T47D (cell line): ENCODE results near the gene LSM3.
"Not testable (repeated sequence)": the region's sequence is repeated elsewhere in the genome, so short reads cannot be mapped to it uniquely, and the experiment has no call there.

Experiments used
- DNase-seq, 2 experiments: peaks; one replicate each; pipeline versions ENCODE4 v3.0.0 to v3.0.0-alpha.2; 2011 to 2012; ENCODE audit warnings: low read depth in 1 of 2, low spot score in 1 of 2
- JUND ChIP-seq: IDR thresholded peaks from 2 replicates; pipeline ENCODE4 v1.6.1; 2012; ENCODE audit warnings: low read depth
- in situ Hi-C: cut with HindIII; loops from 2 replicates; pipeline ENCODE4 v1.10.0; 2016; ENCODE audit warnings: low sequenced_read_pairs, low pct_unique_long_range_greater_than_20kb

Gene LSM3

DNA sequence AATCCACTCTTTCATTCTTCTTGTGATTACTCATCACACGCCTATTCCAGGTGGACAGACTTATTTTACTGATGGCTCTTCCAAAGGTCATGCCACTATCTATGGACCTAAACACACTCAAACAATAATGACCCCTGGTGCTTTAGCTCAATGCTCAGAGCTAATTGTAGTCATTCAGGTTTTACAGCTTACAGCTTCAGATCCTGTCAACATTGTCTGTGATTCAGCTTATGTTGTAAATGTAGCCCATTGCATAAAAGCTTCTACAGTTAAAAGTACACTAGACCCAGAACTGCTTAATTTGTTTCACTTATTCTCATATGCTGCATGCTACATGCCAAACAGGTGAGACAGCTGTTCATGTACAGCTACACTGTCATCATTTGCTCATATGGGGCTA, 49.2 kb downstream of the LSM3 start:
- in situ Hi-C loops = no loop called here
- peak in 1 of 2 experiments; percentile 67 for DNase-seq
- no peak for TF ChIP-seq JUND

DNA sequence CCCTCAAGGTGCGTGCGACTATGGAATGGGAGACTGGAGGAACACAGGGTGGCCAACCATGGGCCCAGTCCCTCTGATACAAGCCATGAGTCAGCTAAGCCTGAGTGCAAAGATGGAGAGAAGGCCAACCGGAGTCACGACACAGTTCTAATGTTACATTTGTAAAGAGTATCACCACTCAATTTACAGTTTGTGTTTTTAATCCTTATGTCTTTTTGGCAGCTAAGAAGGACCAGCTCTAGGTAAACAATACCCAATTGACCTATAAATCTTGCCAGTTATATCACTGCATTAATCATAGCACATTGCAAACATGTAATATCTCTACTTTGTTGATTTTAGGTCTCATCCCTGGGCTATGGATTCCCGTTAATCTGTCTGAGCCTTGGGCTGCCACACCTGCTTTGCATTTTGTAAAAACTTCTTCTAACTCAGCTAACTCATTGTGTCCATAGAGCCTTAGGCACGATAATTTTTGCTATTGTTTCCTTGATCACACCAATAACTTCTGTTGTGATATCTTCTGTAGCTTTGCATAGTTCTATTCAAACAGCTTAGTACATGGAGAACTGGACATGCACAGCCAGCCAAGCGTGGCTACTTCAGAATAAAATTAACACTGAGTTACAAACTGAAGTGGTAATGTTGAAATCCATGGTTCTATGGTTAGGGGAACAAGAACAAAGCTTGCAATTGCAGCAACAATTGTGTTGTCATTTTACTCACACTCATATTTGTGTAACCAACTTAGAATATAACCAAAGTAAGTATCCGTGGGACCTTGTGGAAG, 50.3 kb downstream of the LSM3 start:
- DNase-seq = no peak
- in situ Hi-C loops = no loop called here
- no peak for TF ChIP-seq JUND

DNA sequence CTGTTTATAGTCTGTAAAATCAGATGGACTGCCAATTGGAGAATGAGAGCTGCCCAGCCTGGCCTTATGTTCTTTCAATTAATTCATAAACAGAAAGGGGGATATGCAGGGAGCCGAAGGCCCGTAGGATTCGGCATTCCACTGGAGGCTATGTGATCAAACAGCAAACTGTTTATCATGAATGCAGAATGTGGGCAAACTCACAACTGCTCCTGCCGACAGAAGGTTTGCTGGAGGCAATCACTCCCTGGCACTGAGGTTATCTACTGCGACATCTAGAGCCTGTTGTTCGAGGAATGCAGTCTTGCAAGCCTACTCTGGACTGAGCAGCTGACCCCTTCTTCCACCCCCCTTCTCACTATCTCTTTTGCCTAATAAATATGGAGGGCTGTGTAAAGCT, 51.1 kb downstream of the LSM3 start:
- TF ChIP-seq JUND = peak; percentile 73; the same call in 1 of the 2 replicates

DNA sequence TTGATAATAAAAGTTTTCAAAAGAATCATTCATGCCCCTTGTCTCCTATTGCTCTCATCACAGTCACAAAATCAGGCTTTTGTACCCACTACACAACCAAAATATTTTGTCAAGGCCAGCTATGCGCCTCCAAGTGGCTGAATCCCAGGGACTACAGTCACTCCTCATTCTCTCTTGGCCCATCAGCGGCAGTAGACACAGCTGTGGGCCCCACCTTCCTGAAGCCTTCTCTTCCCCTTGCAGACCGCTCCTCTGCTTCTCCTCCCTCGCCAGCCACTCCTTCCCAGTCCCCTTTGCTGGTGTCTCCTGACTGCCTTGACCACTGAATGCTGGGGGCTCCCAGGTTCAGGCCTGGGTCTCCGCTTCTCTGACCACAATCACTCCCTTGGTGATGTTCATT, 52.1 kb downstream of the LSM3 start:
- in situ Hi-C loops = no loop called here
- no peak for TF ChIP-seq JUND
- no peak for DNase-seq

More for the DNA sequence above, 51.1 kb downstream of the LSM3 start:
- peak in 1 of 2 experiments; percentile 59 for DNase-seq
- in situ Hi-C loops = not testable (repeated sequence)

DNA sequence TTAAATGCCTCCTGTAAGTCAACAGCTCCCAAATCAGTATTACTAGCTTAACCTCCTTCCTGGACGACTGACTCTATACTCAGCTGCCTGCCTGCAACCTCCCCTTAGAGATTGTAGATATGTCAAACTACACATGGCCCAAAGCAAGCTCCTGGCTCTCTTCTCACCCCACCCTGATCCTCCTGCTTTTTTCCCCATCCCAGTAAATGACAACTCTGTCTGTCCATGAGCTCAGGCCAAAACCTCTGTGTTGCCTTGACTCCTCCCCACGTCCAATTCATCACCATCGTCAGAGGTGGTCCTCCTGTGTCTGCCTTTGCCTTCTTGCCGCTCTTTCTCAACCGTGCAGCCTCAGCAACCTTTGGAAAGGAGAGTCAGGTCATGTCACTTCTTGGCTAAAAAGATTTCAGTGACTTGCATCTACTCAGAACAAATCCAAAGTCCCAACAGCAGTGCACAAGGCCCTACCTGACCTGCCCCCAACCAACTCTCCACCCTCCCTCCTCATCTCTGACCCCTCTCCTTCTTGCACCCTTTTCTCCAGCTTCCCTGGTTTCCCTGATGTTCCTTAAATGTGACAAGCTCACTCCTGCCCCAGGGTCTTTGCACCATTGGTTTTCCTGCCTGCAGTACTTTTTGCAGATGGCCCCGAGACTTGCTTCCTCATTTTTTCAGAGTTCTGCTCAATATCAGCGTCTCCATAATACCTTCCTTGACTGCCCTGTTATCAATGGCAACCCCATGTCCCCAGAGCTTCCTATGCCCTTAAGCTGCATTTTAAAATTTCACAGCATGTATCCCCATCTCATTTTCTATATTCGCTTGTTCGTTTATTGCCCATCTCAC, 52.8 kb downstream of the LSM3 start:
- TF ChIP-seq JUND = no peak
- in situ Hi-C loops = no loop called here
- DNase-seq = no peak

DNA sequence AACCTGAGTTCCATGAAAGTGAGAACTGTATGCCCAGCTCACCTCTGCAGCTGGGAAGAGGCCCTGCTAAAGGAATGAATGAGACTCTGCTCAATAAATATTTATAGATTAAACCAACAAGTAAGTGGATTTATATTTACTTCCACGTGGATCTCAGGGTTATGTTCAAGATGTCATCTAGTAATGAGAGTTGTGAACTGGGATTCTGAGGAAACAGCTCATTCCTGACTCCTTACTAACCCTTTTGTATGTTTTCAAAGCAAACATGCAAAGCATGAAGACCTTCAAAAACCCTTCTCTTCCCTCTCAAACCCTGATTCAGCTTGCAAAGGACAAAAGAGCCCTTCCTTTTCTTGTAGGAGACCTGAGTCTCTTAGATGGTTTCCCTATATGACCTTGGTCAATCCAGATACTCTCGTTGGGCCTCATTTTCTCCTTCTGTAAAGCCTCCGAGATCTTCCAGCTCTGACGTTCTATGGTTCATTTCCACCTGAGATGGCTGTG, 53.4 kb downstream of the LSM3 start:
- in situ Hi-C loops = no loop called here
- DNase-seq = peak in 1 of 2 experiments; percentile 58
- peak; percentile 11; the same call in 1 of the 2 replicates for TF ChIP-seq JUND

DNA sequence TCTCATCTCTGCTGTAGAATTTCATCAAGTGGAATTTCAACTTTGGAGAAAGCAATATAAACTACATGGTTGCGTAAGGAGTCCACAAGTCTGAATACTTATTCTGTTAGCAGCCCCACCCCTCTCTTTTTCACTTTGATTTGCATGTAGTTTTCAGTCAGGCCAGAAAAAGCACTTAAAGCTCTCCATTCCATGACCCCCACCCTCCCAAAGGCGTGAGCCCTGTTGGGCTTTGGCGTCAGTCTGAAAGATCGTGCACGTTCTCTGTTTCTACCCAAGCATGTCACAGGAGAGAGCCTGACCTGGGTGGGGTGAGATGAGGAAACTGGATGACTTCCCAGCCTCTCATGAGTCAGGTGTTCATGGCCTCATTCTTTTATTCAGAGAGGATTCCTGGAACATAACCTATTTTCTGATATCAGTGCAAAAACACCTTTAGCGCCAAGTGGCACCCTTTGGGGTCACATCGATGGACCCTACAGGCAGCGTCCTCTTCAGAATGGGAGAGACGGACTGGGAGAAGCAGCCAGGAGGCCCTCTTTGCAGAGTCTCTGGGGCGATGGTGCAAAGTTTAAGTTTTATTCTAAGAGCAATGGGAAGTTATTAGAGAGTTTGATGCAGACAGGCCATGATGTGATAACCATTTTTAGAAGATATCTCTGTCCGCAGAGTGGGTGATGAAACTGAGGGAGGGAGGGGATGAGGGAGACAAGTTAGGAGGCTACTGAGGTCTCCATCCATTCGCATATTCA, 55.8 kb downstream of the LSM3 start:
- TF ChIP-seq JUND = no peak
- DNase-seq = no peak
- in situ Hi-C loops = no loop called here

DNA sequence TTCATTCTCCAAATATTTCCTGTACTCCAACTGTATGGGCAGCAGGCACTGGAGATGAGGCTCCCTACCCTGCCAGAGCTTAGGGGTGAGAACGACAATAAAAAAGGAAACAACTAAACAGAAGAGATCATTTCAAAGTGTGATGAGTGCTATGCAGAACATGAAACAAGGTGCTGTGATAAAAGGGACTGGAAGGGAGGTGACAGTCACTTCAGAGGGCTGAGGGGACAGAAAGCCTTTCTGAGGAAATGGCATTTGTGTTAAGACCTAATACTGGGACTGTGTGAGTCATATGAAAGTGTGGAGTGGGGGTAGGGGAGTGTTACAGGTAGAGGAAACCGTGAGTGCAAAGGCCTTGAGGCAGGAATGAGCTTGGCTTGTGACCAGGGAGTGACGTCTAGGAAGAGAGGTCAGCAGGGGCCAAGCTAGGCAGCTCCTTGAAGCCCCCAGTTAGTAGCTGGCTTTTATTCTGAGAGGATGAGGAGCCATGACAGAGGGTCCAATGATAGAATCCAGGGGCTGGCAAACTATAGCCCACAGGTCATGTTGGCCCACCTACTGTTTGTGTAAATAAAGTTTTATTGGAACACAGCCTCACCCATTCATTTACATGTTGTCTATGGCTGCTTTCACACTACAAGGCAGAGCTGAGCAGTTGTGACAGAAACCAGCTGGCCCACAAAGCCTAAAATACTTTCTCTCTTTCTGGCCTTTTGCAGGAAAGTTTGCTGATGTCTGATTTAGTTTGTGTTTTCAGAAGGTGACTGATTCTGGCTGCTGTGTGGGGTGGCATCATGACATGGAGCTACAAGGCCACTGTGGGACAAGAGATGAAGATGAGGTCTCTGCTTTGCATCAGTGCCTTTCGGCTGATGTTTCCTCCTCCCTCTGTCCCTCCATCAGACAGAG, 56.6 kb downstream of the LSM3 start:
- no peak for TF ChIP-seq JUND
- in situ Hi-C loops = no loop called here
- DNase-seq = no peak

DNA sequence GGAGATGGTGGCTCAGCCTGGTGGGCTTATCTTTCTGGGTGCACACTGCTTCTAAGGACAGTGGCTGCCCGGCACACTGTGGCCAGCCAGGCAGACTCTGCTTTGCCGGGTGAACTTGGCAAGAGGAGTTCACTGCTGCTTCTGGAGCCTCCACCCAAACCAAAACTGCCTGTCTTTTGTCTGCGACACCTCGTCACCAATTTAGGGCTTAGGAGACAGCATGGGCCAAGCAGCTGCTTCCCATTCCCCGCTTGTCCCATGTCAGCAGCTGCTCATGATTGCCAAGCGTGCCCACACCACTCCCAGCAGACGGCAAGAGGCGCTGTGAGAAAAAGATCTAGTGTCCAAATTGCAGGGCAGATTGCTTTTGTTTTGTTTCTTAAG, 57.3 kb downstream of the LSM3 start:
- DNase-seq = no peak
- no peak for TF ChIP-seq JUND
- in situ Hi-C loops = no loop called here

DNA sequence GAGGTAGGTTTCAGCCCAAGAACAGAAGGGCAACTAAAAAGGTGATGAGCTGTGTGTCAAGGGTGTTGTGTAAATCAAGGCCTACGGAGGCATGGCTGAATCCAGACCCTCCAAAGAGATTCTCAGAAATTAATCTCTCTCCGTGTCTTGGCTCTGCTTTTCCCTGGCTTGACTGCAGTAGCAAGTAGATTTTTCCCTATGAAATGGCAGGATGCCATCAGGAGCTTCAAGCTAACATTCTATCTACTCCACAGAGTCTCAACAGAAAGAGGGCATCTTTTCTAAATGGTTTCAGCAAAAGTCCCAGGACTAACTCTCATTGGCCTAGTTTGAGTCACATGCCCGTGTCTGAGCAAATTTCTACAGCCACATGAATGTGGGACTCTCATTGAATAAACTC, 58.3 kb downstream of the LSM3 start:
- TF ChIP-seq JUND = no peak
- in situ Hi-C loops = no loop called here
- DNase-seq = no peak

DNA sequence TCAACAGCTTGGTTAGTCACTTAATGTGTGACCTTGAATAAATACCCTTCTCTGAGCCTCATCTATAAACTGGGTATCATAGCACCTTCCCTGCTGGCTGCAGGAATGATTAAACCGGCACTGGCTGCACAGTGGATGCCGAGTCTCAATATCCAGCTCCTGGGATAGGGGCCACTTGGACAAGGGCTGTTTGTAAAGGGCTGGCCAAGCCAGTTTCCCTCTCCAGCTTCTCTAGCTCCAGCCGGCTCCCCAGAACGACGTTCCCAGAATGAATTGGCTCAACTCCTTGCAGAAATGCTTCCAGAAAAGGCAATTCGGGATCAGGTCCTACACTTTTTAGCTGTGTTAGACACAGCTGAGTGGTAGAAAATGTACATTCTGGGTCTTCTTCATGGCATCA, 58.8 kb downstream of the LSM3 start:
- TF ChIP-seq JUND = no peak
- in situ Hi-C loops = no loop called here
- DNase-seq = no peak
